ENCODE data around the gene LTBP1. TPM values are rescaled to one million over a fixed set of nuclear protein-coding genes. Genes with fewer than 3 reads are reported as not detected.
A peak's percentile ranks its signal among the peaks of the same experiment; 100 is the strongest.
"Not testable (repeated sequence)": the region's sequence is repeated elsewhere in the genome, so short reads cannot be mapped to it uniquely, and the experiment has no call there.

Gene LTBP1
- total RNA-seq, 2 experiments from 2014 or later, result 0.06 TPM; not detected in 1

DNA sequence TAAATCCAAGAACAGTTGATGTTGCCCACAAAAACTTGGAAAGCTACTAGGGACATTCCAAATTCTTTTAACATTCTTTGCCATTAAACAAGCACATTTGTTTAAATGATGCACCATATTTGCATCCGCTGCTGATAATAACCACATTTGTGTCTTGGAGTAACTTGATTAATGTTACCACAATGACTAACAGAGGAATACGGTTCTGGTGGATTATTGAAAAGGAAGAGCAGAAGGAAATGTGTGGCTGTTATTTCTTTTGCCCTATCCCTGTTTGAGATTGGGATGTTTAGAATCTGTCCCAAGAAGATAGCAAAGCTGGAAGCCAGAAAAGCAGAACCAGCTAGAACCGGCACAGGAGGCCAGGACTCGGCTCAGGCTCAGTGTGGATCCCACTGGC, 490.5 kb downstream of the LTBP1 start:
- no peak overlapping the region for H3K27ac ChIP-seq (ENCODE audit: low read depth in 1 of 2, low read length in 2 of 2)

DNA sequence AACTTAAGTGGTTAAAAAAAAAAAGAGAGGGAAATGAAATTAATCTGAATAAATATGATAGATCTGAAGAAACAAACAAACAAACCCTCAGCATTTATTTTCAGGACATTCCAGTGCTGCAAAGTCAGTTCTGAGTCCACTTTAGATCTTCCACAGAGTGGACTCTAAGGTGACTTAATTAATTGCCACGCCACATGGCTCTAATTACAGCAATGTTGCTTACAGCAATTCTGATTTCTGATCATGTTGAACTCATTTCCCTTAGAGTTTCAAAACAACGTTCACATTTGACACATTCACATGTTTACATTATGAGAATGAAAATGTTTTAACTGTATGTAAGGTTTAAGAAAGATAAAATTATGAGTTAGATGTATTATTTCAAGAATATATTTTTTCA, 491.1 kb downstream of the LTBP1 start:
- Mint-ChIP-seq H3K4me1 (ENCODE audit: low read depth) (no peaks in the 10 kb centered on the region), H3K9me3 (no peaks in the 10 kb centered on the region), H3K27ac (no peak overlapping the region), H3K36me3 (ENCODE audit: low read depth) (no peaks in the 10 kb centered on the region), H3K27me3 (peaks cover 14% of the 10 kb centered on the region), H3K4me3 (no peak overlapping the region)
- H3K4me1 ChIP-seq (ENCODE audit: insufficient read depth, low read length), result no peaks in the 10 kb centered on the region
- TF ChIP-seq, protein P1, sequence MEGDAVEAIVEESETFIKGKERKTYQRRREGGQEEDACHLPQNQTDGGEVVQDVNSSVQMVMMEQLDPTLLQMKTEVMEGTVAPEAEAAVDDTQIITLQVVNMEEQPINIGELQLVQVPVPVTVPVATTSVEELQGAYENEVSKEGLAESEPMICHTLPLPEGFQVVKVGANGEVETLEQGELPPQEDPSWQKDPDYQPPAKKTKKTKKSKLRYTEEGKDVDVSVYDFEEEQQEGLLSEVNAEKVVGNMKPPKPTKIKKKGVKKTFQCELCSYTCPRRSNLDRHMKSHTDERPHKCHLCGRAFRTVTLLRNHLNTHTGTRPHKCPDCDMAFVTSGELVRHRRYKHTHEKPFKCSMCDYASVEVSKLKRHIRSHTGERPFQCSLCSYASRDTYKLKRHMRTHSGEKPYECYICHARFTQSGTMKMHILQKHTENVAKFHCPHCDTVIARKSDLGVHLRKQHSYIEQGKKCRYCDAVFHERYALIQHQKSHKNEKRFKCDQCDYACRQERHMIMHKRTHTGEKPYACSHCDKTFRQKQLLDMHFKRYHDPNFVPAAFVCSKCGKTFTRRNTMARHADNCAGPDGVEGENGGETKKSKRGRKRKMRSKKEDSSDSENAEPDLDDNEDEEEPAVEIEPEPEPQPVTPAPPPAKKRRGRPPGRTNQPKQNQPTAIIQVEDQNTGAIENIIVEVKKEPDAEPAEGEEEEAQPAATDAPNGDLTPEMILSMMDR (IDR thresholded peaks at IDR 0.05), result no peak
- DNase-seq, result no peak
- no peak overlapping the region for H3K27ac ChIP-seq (ENCODE audit: low read depth in 1 of 2, low read length in 2 of 2)
- no peak overlapping the region for H3K4me3 ChIP-seq (ENCODE audit: low read length)
- no peak for ATAC-seq (ENCODE audit: poor library complexity)
- H3K9me3 ChIP-seq (ENCODE audit: control insufficient read depth in 1 of 2, insufficient read depth in 1 of 2, low read length in 2 of 2), result no peaks in the 10 kb centered on the region
- H3K36me3 ChIP-seq (ENCODE audit: insufficient read depth, low read length), result no peaks in the 10 kb centered on the region
- POLR2A ChIA-PET, result no interaction called here
- CTCF ChIA-PET, result interaction anchor here (0.5 kb wide), 1 partner anchor 10 kb away, joined by 3 read pairs; no protein-coding TSS in a partner anchor
- peaks cover 5 to 12% of the 10 kb centered on the region in 2 experiments for H3K27me3 ChIP-seq (ENCODE audit: control insufficient read depth in 1 of 2, insufficient read depth in 2 of 2, low read length in 2 of 2)
- intact Hi-C loops (cut with DNase I, micrococcal nuclease), result no loop called here

More for the DNA sequence above, 490.5 kb downstream of the LTBP1 start:
- ATAC-seq (ENCODE audit: poor library complexity), result no peak
- ChIA-PET POLR2A (no interaction called here), CTCF (no interaction called here)
- Mint-ChIP-seq H3K36me3 (ENCODE audit: low read depth) (no peaks in the 10 kb centered on the region), H3K4me3 (no peak overlapping the region), H3K27ac (no peak overlapping the region), H3K9me3 (no peaks in the 10 kb centered on the region), H3K4me1 (ENCODE audit: low read depth) (no peaks in the 10 kb centered on the region), H3K27me3 (peaks cover 14% of the 10 kb centered on the region)
- TF ChIP-seq, protein P1 (IDR thresholded peaks at IDR 0.05), result no peak
- intact Hi-C loops (cut with DNase I, micrococcal nuclease), result no loop called here
- Histone ChIP-seq H3K9me3 (ENCODE audit: control insufficient read depth in 1 of 2, insufficient read depth in 1 of 2, low read length in 2 of 2) (no peaks in the 10 kb centered on the region), H3K4me3 (ENCODE audit: low read length) (no peak overlapping the region), H3K4me1 (ENCODE audit: insufficient read depth, low read length) (no peaks in the 10 kb centered on the region), H3K36me3 (ENCODE audit: insufficient read depth, low read length) (no peaks in the 10 kb centered on the region), H3K27me3 (ENCODE audit: control insufficient read depth in 1 of 2, insufficient read depth in 2 of 2, low read length in 2 of 2) (peaks cover 5 to 10% of the 10 kb centered on the region in 2 experiments)
- no peak for DNase-seq

DNA sequence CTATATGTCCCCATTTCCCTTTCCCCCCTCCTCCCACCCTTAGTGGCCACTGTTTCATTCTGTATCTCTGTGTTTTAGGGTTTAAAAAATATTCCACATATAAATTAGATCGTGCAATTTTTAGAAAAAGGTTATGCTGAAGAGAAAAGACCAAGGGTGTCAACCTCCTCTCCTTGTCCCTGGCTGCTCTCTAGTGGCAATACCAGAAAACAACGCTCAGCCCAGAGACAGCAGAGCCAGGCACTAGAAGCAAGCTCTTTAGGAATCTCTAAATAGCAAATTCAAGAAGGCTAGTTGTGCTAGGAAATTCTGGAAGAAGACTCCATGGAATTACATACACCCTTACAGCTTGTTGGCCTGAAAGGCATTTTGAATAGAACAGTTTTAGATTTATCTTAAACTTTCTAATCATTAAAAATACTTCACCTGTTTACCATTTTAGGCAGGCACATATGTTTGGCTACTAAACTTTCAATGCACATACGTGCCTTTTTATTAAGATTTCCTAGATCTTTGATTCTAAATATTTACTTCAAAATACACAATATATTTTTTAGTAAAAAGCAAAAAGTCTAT, 494.6 kb downstream of the LTBP1 start:
- peak in 7 of 14 experiments; percentile 1 to 36 (median 16) for DNase-seq
- H3K4me1 ChIP-seq (ENCODE audit: insufficient read depth, low read length), result no peaks in the 10 kb centered on the region
- Mint-ChIP-seq H3K4me1 (ENCODE audit: low read depth) (no peaks in the 10 kb centered on the region), H3K9me3 (no peaks in the 10 kb centered on the region), H3K27ac (no peak overlapping the region), H3K27me3 (peaks cover 7% of the 10 kb centered on the region), H3K4me3 (no peak overlapping the region), H3K36me3 (ENCODE audit: low read depth) (no peaks in the 10 kb centered on the region)
- POLR2A ChIA-PET, result interaction anchor here (0.9 kb wide), 1 partner anchor 16 kb away, joined by 3 read pairs; no protein-coding TSS in a partner anchor
- no peaks in the 10 kb centered on the region for H3K9me3 ChIP-seq (ENCODE audit: control insufficient read depth in 1 of 2, insufficient read depth in 1 of 2, low read length in 2 of 2)
- CTCF ChIA-PET, result interaction anchor here (0.9 kb wide), 1 partner anchor 9 kb away, joined by 3 read pairs; no protein-coding TSS in a partner anchor
- H3K27ac ChIP-seq (ENCODE audit: low read depth in 1 of 2, low read length in 2 of 2), result no peak overlapping the region
- H3K4me3 ChIP-seq (ENCODE audit: low read length), result no peak overlapping the region
- no peak for ATAC-seq (ENCODE audit: poor library complexity)
- intact Hi-C loops (cut with DNase I, micrococcal nuclease), result no loop called here
- TF ChIP-seq, protein P1 (IDR thresholded peaks at IDR 0.05), result no peak
- H3K27me3 ChIP-seq (ENCODE audit: control insufficient read depth in 1 of 2, insufficient read depth in 2 of 2, low read length in 2 of 2), result peaks cover under 1 to 10% of the 10 kb centered on the region in 2 experiments
- H3K36me3 ChIP-seq (ENCODE audit: insufficient read depth, low read length), result no peaks in the 10 kb centered on the region

DNA sequence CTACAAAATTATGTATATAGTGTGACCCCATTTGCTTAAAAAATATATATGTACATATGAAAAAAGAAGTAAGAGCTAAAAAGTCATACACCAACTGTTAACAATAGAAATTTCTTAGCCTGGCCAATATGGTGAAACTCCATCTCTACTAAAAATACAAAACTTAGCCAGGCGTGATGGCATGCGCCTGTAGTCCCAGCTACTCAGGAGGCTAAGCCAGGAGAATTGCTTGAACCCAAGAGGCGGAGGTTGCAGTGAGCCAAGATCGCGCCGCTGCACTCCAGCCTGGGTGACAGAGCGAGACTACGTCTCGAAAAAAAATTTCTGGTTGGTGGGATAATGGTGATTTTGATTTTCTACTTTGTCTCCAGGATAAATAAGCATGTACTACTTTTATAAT, 495.3 kb downstream of the LTBP1 start:
- H3K36me3 Mint-ChIP-seq (ENCODE audit: low read depth); intact Hi-C loops (cut with DNase I, micrococcal nuclease); H3K27ac Mint-ChIP-seq; DNase-seq; ATAC-seq (ENCODE audit: poor library complexity); H3K27ac ChIP-seq (ENCODE audit: low read depth in 1 of 2, low read length in 2 of 2); H3K4me1 Mint-ChIP-seq (ENCODE audit: low read depth); H3K4me3 Mint-ChIP-seq; POLR2A ChIA-PET; H3K9me3 ChIP-seq (ENCODE audit: control insufficient read depth in 1 of 2, insufficient read depth in 1 of 2, low read length in 2 of 2); H3K4me3 ChIP-seq (ENCODE audit: low read length); H3K9me3 Mint-ChIP-seq; H3K27me3 ChIP-seq (ENCODE audit: control insufficient read depth in 1 of 2, insufficient read depth in 2 of 2, low read length in 2 of 2); CTCF ChIA-PET; H3K4me1 ChIP-seq (ENCODE audit: insufficient read depth, low read length); H3K36me3 ChIP-seq (ENCODE audit: insufficient read depth, low read length); H3K27me3 Mint-ChIP-seq: not testable (repeated sequence)
